Activated CD8-positive, alpha-beta memory T cell treated with anti-CD3 and anti-CD28 coated beads, Interleukin-2, amount 50 U/mL, for 1 hour (primary cell): ENCODE results near the gene ASMTL.
"Not testable (repeated sequence)": the region's sequence is repeated elsewhere in the genome, so short reads cannot be mapped to it uniquely, and the experiment has no call there.

Source experiments
- DNase-seq: peaks from one replicate; pipeline ENCODE4 v3.0.0-alpha.2; 2020; ENCODE audit errors: extremely low read depth

Gene ASMTL, protein sequence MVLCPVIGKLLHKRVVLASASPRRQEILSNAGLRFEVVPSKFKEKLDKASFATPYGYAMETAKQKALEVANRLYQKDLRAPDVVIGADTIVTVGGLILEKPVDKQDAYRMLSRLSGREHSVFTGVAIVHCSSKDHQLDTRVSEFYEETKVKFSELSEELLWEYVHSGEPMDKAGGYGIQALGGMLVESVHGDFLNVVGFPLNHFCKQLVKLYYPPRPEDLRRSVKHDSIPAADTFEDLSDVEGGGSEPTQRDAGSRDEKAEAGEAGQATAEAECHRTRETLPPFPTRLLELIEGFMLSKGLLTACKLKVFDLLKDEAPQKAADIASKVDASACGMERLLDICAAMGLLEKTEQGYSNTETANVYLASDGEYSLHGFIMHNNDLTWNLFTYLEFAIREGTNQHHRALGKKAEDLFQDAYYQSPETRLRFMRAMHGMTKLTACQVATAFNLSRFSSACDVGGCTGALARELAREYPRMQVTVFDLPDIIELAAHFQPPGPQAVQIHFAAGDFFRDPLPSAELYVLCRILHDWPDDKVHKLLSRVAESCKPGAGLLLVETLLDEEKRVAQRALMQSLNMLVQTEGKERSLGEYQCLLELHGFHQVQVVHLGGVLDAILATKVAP

DNA sequence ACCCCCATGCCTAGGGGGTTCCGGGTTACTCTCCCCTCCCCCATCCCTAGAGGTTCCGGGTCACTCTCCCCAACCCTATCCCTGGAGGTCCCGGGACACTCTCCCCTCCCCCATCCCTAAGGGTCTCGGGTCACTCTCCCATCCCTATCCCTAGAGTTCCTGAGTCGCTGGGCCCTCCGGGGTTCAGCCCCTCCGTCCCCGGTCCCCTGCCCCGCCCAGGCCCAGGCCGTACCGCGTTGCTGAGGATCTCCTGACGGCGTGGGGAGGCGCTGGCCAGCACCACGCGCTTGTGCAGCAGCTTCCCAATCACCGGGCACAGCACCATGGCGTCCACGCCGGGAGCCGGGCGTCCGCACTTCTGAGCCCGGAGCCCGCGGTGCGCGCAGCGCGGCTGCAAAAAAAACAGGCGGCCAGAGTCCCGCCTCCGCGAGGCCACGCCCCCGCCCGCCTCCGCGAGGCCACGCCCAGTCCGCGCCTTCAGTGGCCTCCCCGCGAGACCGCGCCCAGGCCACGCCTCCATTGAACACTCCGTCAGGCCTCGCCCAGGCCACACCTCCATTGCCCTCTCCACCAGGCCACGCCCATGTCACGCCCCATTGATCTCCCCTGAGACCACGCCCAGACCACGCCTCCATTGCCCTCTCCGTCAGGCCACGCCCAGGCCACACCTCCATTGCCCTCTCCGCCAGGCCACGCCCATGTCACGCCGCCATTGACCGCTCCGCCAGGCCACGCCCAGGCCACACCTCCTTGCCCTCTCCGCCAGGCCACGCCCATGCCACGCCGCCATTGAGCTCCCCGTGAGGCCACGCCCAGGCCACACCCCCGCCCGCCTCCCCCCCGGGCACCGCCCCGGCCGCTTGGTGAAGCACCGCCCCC is at the start of gene ASMTL:
Gene ASMTL (minus strand): TSS at position 394 of the 879 bp plus-strand sequence. CDS start 69 bp downstream, at position 325.
- DNase-seq = peak; percentile 100

DNA sequence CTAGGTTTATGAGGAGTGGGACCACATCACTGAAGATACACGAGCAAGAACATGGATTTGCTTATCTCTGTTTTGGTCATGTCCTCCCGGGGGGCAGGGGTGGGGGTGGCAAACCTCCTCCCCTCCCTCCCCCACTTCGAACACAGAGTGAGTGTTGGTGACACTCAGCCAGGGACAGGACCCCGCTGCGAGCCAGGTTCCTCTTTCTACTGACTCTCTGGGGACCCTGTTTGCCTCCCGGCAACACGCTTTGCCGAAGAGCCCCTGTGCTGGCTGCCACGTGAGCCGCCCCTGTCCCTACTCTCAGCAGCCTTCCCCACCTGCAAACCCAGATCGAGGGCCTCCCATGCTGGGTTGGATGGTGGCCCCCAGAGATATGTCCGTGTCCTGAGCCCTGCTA is 49.5 kb upstream of the ASMTL start:
- DNase-seq = no peak

DNA sequence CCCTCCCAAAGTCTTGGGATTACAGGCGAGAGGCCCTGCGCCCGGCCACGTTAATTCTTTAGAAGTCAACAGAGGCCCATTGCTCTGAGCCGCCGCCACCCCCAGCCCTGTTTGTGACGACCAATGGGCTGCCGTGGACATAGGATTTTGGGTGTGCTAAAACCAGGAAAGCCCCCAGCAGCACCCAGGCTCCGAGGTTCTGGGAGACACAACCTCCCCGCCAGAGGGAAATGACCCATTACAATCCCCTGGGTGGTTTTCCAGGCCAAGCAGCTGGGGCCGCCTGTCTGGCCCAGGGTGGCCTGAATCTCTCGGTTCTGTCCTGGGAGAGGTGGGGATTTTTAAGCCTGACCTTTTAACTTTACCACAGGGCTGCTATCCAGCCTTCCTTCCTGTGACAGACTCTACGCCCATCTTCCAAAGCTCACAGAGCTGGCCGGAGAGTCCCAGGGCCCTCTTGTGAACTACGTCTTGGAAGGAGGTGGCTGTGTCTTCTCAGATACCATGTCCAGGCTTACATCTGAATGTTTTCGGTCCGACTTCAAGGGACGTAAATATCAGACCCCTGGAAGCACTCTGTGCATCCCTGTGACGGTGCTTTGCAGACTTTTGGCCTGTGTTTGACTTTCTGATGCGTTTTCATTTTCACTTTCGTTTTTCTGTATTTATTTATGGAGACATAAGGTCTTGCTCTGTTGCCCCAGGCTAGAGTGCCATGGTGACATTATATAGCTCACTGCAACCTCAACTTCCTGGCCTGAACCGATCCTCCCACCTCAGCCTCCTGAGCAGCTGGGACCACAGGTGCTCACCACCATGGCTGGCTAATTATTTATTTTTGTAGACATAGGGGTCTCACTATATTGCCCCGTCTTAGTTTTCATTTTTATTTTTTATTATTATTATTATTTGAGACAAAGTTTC is 48.3 kb upstream of the ASMTL start:
- DNase-seq = no peak

DNA sequence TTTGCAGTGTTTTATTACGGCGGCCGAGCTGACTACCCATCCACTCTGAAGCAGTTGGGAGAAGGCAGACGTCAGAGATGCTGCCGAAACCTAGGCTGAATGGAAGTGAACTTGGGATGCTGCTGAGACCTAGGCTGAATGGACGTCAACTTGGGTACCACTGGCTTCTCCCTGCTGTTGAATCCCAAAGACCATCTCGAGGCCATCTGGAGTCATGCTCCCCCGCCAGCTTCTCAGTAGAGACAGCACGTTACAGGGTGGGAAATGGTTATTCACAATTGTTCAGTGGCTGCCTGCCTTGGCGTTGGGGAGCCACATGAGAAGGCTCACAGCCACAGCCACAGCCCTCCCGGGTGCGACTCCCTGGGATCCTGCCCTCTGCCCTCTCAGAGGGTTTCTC is 43.4 kb upstream of the ASMTL start:
- DNase-seq = no peak

DNA sequence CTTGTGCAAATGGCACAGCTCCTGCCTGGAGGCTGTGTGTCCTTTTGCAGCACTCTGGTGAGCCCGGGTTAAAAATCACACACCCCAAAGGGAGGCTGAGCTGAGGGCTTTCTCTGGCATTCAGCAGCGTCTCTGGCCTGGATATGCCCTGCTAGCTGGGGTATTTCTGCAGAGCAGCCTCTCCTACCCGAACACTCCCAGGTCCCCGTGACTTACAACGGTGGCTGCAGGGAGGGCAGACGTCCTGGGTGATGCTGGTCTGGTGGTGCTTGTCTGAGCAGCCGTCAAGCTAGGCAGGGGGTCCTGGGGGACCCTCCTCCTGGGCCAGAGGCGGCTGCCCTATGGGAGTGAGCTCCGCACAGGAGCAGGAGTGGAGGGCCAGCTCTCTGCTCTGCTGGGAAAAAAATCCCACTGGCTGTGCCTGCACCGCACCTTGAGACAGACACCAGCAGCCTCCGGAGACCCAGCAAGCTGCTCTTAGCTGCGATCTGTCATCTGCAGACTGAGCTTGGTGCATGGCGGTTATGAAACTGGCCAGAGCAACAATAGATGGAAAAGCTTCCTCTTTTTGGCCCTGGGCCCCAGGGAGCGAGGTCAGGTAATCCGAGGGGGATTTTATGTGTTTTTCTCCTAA is 41.3 kb upstream of the ASMTL start:
- DNase-seq = no peak

DNA sequence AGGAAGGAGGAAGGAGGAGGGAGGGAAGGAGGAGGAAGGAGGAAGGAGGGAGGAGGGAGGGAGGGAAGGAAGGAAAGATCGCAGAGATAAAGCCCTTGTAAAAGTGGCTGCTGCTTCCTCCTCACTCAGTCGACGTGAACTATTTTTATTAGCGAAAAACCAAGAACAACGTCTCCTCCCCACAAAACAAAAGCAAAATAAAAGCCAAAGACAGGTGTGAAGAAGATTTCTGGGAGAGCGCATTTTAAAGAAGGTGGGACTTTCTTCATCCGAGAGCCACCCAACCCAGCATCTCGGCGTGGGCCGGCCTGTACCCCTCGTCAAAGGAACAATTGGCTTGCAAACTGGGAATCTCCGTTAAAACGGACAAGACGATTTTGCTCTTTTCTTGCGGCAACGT is 40.7 kb upstream of the ASMTL start:
- no peak for DNase-seq

DNA sequence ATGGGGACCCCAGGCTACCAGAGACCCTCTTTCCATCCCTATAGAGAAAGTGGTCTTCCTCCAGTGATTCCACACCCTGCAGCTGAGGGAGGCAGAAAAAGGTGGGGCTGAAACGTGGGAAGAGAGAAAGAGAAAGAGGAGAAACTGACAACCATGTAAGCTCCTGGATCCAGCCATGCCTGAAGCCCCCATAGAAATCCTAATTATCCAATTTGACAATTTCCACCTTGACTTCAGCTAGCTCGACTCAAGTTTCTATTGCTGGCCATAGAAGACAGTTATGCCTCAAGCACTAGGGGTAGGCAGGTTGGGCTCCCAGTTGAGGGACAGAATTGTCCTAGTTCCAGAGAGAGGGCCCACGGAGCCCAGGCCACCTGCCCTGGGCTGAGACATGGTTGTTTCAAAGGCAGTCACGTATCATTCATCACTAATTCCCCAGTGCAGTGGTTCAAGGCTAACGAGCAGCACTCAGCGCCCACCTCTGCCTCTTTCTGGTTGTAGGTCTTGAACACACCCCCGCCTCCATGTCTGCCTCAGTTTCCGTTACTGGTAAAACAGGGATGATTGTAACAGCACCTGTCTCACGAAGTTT is 39.8 kb upstream of the ASMTL start:
- DNase-seq = no peak

DNA sequence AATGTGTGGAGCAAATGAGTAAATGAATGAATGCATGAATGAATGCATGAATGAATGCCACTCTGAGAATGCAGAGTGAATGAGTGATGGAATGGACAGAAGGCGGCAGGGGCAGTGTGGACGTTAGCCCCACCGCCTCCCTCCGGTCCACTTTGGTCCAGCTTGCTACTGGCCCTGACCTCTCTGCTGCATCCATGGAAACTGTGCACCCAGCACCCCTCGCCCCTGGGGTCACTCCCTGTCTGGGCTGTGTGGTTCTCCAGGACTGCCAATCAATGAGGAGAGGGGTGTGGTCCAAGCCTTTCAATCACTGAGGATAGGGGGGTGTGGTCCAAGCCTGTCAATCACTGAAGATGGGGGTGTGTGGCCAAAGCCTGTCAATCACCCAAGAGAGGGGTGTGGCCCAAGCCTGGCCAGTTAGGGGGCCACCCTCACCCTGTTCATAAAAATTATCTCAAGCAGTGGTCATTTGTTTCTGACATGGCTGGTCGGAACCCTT is 39.2 kb upstream of the ASMTL start:
- DNase-seq = no peak

DNA sequence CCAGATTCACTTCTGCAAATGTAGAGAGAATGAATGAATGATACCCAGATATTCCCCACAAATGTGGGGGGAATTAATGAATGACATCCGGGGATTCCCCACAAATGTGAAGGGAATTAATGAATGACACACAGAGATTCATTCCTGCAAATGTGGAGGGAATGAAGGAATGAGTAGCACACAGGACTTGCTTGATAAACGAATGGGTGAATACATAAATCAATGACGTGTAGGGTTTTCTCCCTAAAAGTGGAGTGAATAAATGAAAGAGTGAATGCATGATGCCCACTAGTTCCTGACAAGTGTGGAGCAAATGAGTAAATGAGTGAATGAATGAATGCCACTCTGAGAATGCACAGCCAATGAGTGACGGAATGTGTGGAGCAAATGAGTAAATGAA is 38.5 kb upstream of the ASMTL start:
- not testable (repeated sequence) for DNase-seq

DNA sequence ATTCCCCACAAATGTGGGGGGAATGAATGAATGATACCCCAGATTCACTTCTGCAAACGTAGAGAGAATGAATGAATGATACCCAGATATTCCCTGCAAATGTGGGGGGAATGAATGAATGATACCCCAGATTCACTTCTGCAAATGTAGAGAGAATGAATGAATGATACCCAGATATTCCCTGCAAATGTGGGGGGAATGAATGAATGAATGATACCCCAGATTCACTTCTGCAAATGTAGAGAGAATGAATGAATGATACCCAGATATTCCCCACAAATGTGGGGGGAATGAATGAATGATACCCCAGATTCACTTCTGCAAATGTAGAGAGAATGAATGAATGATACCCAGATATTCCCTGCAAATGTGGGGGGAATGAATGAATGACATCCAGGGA is 38.0 kb upstream of the ASMTL start:
- DNase-seq = not testable (repeated sequence)

DNA sequence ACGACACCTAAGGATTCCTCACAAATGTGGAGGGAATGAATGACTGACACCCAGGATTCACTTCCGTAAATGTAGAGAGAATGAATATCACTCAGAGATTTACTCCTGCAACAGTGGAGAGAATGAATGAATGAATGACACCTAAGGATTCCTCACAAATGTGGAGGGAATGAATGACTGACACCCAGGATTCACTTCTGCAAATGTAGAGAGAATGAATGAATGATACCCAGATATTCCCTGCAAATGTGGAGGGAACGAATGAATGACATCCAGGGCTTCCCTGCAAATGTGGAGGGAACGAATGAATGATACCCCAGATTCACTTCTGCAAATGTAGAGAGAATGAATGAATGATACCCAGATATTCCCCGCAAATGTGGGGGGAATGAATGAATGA is 36.6 kb upstream of the ASMTL start:
- DNase-seq = not testable (repeated sequence)

DNA sequence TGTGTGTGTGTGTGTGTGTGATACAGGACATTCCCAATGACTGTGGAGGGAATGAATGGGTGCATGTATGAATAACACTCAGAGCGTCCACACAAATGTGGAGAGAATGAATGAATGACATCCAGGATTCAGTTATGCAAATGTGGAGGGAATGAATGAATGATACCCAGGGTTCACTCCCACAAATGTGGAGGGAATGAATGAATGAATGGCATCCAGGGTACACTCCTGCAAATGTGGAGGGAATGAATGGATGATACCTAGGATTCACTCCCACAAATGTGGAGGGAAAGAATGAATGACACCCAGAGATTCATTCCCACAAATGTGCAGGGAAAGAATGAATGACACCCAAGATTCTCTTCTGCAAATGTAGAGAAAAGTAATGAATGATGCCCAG is 36.0 kb upstream of the ASMTL start:
- DNase-seq = no peak

DNA sequence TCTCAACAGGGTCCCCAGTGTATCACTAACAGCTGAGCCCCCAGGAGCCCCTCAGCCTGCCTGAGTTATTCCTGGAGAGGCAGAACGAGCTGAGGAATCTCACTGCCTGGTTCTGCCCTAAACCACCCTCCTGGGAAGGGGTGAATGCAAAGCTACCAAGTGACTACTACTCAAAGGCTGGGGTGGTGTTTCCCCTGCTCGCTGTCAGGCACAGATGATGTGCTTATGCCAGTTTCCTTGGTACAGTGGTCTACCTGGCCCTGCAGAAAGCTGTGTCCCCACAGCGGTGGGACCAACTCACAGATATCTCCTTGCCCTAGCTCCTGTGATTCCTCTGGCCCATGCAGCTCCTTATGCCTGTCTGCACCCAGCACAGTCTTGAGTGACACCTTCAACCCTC is 35.4 kb upstream of the ASMTL start:
- no peak for DNase-seq

DNA sequence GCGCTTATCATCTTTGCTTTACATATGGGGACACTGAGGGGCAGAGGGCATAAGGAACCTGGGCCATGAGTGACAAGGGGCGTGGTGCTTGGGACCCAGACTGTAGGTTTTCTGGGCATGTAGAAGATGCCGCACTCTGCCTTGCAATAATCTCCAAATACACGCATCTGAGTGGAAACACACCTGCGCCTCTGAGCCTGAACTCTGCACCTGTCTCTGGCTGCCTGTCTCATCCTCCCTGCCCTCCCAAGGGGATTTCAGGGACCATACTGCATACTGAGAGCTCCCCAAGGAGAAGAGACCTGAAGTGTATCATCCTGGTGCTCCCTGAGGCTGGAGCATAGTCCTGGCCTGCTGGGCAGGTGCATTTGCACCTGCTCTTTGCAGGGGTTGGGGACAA is 34.7 kb upstream of the ASMTL start:
- DNase-seq = no peak

DNA sequence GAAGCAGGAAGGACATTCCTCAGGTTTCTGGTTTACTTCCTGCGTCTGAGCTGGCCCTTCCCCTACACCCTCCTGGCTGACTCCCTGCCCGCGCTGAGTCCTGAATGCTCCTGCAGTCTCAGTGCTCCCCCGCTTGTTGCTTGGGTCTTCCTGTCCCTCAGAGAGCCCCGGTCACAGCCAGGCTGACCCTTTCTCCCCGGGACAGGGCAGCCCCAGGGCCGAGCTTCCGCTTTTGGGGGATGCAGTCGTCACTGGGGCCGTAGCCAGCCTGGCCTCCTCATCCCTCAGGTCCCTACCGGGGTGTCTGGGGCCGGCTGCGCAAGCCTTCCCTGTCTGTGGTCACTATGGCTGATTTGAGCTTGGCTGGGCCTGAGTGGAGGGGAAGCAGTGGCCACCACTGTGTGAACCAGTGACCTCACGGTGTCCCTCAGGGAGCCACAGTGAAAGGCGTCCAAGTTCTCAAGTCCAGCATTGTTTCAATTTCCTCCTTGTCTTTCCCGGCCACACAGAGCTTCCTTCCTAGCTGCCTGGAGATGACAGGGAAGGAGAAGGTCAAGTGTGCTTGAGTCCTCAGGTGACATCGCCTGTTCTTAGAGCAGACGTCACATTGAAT is 34.1 kb upstream of the ASMTL start:
- DNase-seq = no peak

DNA sequence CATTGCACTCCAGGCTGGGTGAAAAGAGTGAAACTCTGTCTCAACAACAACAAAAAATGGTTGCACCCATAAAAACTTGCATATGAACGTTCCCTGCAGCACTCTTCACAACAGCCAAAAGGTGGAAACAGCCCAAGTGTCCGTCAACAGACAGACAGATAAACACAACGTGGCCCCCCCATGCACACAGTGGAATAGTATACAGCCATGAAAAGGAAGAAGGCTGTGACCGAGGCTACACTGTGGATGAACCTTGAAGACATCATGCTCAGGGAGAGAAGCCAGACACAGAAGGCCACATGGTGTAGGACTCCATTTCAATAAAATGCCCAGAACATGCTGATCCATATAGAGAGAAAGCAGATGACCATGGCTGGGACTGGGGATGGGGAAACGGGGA is 33.5 kb upstream of the ASMTL start:
- DNase-seq = no peak

DNA sequence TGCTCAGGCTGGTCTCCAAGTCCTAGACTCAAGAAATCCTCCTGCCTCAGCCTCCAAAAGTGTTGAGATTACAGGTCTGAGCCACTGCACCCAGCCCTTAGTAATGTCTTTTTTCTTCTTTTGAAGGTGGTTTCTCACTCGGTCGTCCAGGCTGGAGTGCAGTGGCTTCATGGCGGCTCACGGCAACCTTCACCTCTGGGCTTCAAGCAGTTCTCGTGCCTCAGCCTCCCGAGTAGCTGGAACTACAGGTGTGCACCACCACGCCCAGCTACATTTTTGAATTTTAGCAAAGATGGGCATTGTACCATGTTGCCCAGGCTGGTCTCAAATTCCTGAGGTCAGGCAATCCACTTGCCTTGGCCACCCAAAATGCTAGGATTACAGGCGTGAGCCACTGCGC is 32.3 kb upstream of the ASMTL start:
- DNase-seq = no peak

DNA sequence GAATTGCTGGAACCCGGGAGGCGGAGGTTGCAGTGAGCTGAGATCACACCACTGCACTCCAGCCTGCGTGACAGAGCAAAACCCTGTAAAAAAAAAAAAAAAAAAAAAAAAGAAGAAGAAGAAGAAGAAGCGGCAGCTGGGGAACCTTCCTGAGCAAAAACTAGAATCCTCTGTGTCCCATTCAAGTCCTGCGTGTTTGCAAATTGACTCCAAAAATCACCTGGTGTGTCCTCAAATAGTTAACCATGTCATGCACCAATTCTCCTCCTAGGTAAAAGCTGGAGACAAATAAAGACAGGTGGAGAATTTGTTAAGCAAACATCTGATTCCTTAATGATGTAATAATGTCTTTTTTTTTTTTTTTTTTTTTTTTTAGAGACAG is 31.9 kb upstream of the ASMTL start:
- no peak for DNase-seq

DNA sequence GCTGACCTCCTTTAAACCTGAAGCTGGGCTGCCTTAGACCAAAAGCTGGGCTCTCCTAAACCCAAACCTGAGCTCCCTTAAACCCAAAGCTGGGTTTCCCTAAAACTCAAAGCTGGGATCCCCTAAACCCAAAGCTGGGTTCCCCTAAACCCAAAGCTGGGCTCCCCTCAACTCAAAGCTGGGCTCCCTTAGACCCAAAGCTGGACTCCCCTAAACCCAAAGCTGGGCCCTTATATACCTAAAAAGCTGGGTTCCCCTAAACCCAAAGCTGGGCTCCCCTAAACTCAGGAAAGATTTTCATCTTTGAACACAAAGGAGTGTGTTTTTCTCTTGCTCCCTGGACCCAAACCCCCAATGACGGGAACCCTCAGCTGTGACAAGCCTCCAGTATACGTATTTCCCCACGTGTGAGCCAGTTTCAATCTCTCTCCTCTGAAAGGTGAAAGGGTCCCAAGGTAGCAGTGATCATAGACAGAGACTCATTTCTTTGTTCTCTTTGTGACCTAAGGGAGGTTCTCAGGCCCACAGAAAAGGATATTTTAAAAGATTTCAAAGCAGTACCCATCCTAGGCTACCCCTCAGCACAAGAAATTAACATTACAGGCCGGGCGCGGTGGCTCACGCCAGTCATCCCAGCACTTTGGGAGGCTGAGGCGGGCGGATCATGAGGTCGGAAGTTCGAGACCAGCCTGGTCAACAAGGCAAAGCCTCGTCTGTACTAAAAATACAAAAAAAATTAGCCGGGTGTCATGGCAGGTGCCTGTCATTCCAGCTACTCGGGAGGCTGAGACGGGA is 31.3 kb upstream of the ASMTL start:
- no peak for DNase-seq
